Frontal cortex (tissue), 4 donors: ENCODE data around the gene CHAD. TPM values are rescaled to one million over a fixed set of nuclear protein-coding genes. Genes with fewer than 3 reads are reported as not detected.

Source experiments
- DNase-seq, 2 donors: peaks; one replicate each; pipeline ENCODE4 v3.0.0; 2012; ENCODE audit warnings: low spot score in 2 of 2
- FAIRE-seq: peaks from 2 replicates; lab custom pipeline; 2012; peaks lifted over from hg19 to GRCh38; lab: Jason Lieb, UNC
- total RNA-seq: library from RNA; depleted of rRNA; stranded (reverse); fragments of >200 nt; gene quantifications from one replicate; pipeline ENCODE4 v1.2.3, GENCODE V29; 2014
- donor health status: control.
- donor health status: control.
- donor health status: control.

Gene CHAD
- total RNA-seq, 1 donor from 2014 or later, result not detected

GRCh38 chr17:50460831-50461526 is 7.7 kb downstream of the CHAD start:
- FAIRE-seq (no peak), DNase-seq (no peak)

- FAIRE-seq (no peak), DNase-seq (no peak)
These were observed 8.9 kb downstream of the CHAD start for GRCh38 chr17:50459756-50460155.

- no peak for FAIRE-seq
These were observed 9.7 kb downstream of the CHAD start for GRCh38 chr17:50458701-50459676.

GRCh38 chr17:50458270-50458669 is 10.4 kb downstream of the CHAD start:
- DNase-seq (no peak), FAIRE-seq (no peak)

More at GRCh38 chr17:50458701-50459676, 9.7 kb downstream of the CHAD start:
- DNase-seq, result no peak

- DNase-seq (no peak), FAIRE-seq (no peak)
These were observed 11.1 kb downstream of the CHAD start for GRCh38 chr17:50457621-50458020.

- FAIRE-seq, result no peak
- DNase-seq, result no peak
These were observed 14.8 kb downstream of the CHAD start for GRCh38 chr17:50453901-50454300.

- no peak for DNase-seq
- FAIRE-seq, result no peak
These were observed 15.9 kb downstream of the CHAD start for GRCh38 chr17:50452630-50453300.

- DNase-seq, result no peak
- no peak for FAIRE-seq
These were observed 16.6 kb downstream of the CHAD start for GRCh38 chr17:50451943-50452629.

- no peak for DNase-seq
- no peak for FAIRE-seq
These were observed 20.0 kb downstream of the CHAD start for GRCh38 chr17:50448643-50449042.

- no peak for FAIRE-seq
- DNase-seq, result no peak
These were observed 20.6 kb downstream of the CHAD start for GRCh38 chr17:50447870-50448595.

GRCh38 chr17:50445730-50446325 is 22.9 kb downstream of the CHAD start:
- FAIRE-seq (no peak), DNase-seq (no peak)

- FAIRE-seq, result no peak
- no peak for DNase-seq
These were observed 23.6 kb downstream of the CHAD start for GRCh38 chr17:50444841-50445715.

GRCh38 chr17:50443505-50443974 is 25.1 kb downstream of the CHAD start:
- no peak for FAIRE-seq
- DNase-seq, result no peak

- FAIRE-seq (no peak), DNase-seq (no peak)
These were observed 27.5 kb downstream of the CHAD start for GRCh38 chr17:50440838-50441829.

GRCh38 chr17:50440172-50440837 is 28.4 kb downstream of the CHAD start:
- DNase-seq, result no peak
- no peak for FAIRE-seq

- DNase-seq (no peak), FAIRE-seq (no peak)
These were observed 29.7 kb downstream of the CHAD start for GRCh38 chr17:50439008-50439407.
